Lung (tissue), 12 donors: Measurements from ENCODE around the gene MICALL1. TPM values are rescaled to one million over a fixed set of nuclear protein-coding genes. Genes with fewer than 3 reads are reported as not detected.

Source experiments
- ATAC-seq: fragments of 200-7000 bp; cut with Tn5 transposase; one replicate; pipeline ENCODE4 v1.9.1; 2020; ENCODE audit warnings: moderate number of reproducible peaks; ENCODE audit not compliant: insufficient read depth, low FRiP score
- DNase-seq, 3 donors: peaks; one replicate each; pipeline ENCODE4 v3.0.0-alpha.2; 2013 to 2017
- H3K27ac ChIP-seq, 2 donors: one replicate each; pipeline ENCODE4 v1.5.1; 2013; ENCODE audit warnings: mild to moderate bottlenecking in 2 of 2, moderate library complexity in 2 of 2, control low read depth in 1 of 2, inconsistent platforms in 1 of 2, low read depth in 1 of 2, low read length in 1 of 2
- H3K27me3 ChIP-seq, 3 donors: one replicate each; pipeline ENCODE4 v1.5.1; 2013; ENCODE audit warnings: low read length in 2 of 3; ENCODE audit not compliant: control insufficient read depth in 3 of 3, insufficient read depth in 3 of 3
- H3K36me3 ChIP-seq, 4 donors: one replicate each; pipeline ENCODE4 v1.5.1; 2013; ENCODE audit warnings: low read length in 4 of 4, mild to moderate bottlenecking in 1 of 4, moderate library complexity in 1 of 4; ENCODE audit not compliant: control insufficient read depth in 4 of 4, insufficient read depth in 4 of 4
- H3K4me1 ChIP-seq, 5 donors: one replicate each; pipeline ENCODE4 v1.5.1; 2013; ENCODE audit warnings: low read length in 5 of 5, mild to moderate bottlenecking in 2 of 5, moderate library complexity in 1 of 5; ENCODE audit not compliant: control insufficient read depth in 5 of 5, insufficient read depth in 5 of 5
- H3K4me3 ChIP-seq: one replicate; pipeline ENCODE4 v1.5.1; 2013; ENCODE audit warnings: mild to moderate bottlenecking, control low read depth, moderate library complexity
- H3K9ac ChIP-seq, 2 donors: one replicate each; pipeline ENCODE4 v1.5.1; 2013; ENCODE audit warnings: low read length in 2 of 2, control low read depth in 1 of 2; ENCODE audit not compliant: insufficient read depth in 1 of 2
- H3K9me3 ChIP-seq, 4 donors: one replicate each; pipeline ENCODE4 v1.5.1; 2013; ENCODE audit warnings: low read length in 3 of 4, mild to moderate bottlenecking in 1 of 4, moderate library complexity in 1 of 4; ENCODE audit not compliant: control insufficient read depth in 4 of 4, insufficient read depth in 3 of 4
- CTCF ChIP-seq: IDR thresholded peaks from 2 replicates; pipeline ENCODE4 v1.5.1; 2012; ENCODE audit warnings: mild to moderate bottlenecking; ENCODE audit errors: control extremely low read depth, extremely low read depth
- WGBS, 2 donors: extraction: QIAGEN DNeasy Blood & Tissue Kit; methylation state at CpG; one replicate each; pipeline ENCODE4 v1.1.7; 2013; 5-methylcytosine and 5-hydroxymethylcytosine counted together
- polyA plus RNA-seq, 2 donors: library from polyadenylated mRNA; stranded (reverse); fragments of 200-250 nt; gene quantifications; one replicate each; pipeline ENCODE4 v1.2.1, GENCODE V29; 2013
- total RNA-seq, 2 donors: library from RNA; depleted of rRNA in 1 of 2; stranded (reverse); fragments of >200 nt in 1 of 2; gene quantifications; one replicate each; pipeline ENCODE4 v1.2.1, GENCODE V29; 2014 to 2021
- donor health status: control.
- donor health status: control.
- donor health status: Bipolar disorder and iron deficiency.
- donor health status: healthy.
- donor health status: DM: yes; HTN: yes; CAD: no.

The MICALL1 gene
- total and polyA plus RNA-seq, 4 donors = 12.9 to 29.1 (median 17.5) TPM

GRCh38 chr22:37894939-37895670 is 11.0 kb upstream of the MICALL1 start:
- peak; percentile 50 to 73 (median 56) for DNase-seq
- ATAC-seq = no peak
- H3K27me3 ChIP-seq = no peaks in the 10 kb centered on the region
- peak overlapping the region in 1 of 2 donors; percentile 55 for H3K27ac ChIP-seq
- no peak overlapping the region for H3K9ac ChIP-seq
- 54 to 69% methylated on average over 8 of the region's 8 CpGs for WGBS, 2 donors
- no peak for TF ChIP-seq CTCF
- H3K9me3 ChIP-seq = peaks cover 0 to 1% (median 0%) of the 10 kb centered on the region in 4 donors
- no peak overlapping the region for H3K4me3 ChIP-seq
- H3K36me3 ChIP-seq = peaks cover 0 to 4% (median 2%) of the 10 kb centered on the region in 4 donors
- peaks cover 0 to 31% (median 20%) of the 10 kb centered on the region in 5 donors for H3K4me1 ChIP-seq

GRCh38 chr22:37896181-37896592 is 9.9 kb upstream of the MICALL1 start:
- H3K36me3 ChIP-seq = peaks cover 0 to 4% (median 0%) of the 10 kb centered on the region in 4 donors
- peak overlapping the region; percentile 64 to 74 for H3K27ac ChIP-seq
- peaks cover 0 to 1% (median 0%) of the 10 kb centered on the region in 4 donors for H3K9me3 ChIP-seq
- no peak for TF ChIP-seq CTCF
- H3K4me1 ChIP-seq = peaks cover 0 to 31% (median 20%) of the 10 kb centered on the region in 5 donors
- no peak overlapping the region for H3K4me3 ChIP-seq
- peak in 2 of 3 donors; percentile 44 to 62 for DNase-seq
- H3K27me3 ChIP-seq = no peaks in the 10 kb centered on the region
- WGBS, 2 donors = 24 to 33% methylated on average over 5 of the region's 5 CpGs
- peak overlapping the region in 1 of 2 donors; percentile 53 for H3K9ac ChIP-seq
- ATAC-seq = no peak

GRCh38 chr22:37896939-37897338 is 9.2 kb upstream of the MICALL1 start:
- H3K27ac ChIP-seq = peak overlapping the region; percentile 36 to 74
- TF ChIP-seq CTCF = no peak
- H3K4me1 ChIP-seq = peaks cover 0 to 31% (median 20%) of the 10 kb centered on the region in 5 donors
- no peak overlapping the region for H3K4me3 ChIP-seq
- no peak overlapping the region for H3K9ac ChIP-seq
- no peak for ATAC-seq
- H3K9me3 ChIP-seq = peaks cover 0 to 1% (median 0%) of the 10 kb centered on the region in 4 donors
- peaks cover 0 to 4% (median 0%) of the 10 kb centered on the region in 4 donors for H3K36me3 ChIP-seq
- H3K27me3 ChIP-seq = no peaks in the 10 kb centered on the region
- peak in 1 of 3 donors; percentile 35 for DNase-seq
- WGBS, 2 donors = 78 to 80% methylated on average over 3 of the region's 3 CpGs
